HepG2 (cell line): Measurements from ENCODE around the gene MCM3. TPM values are rescaled to one million over a fixed set of nuclear protein-coding genes. Genes with fewer than 3 reads are reported as not detected.

Source experiments
- CCDC6 ChIP-seq: sonication (generic); formaldehyde crosslinking; IDR thresholded peaks from 2 replicates; pipeline ENCODE4 v1.8.1; 2022; ENCODE audit warnings: mild to moderate bottlenecking, missing genetic modification reagents, moderate library complexity
- HNRNPLL ChIP-seq: fragments of 200-400 bp; formaldehyde crosslinking; IDR thresholded peaks from 2 replicates; pipeline ENCODE4 v1.6.1; 2017; ENCODE audit warnings: mild to moderate bottlenecking, low read depth, low read length; ENCODE audit not compliant: poor library complexity, severe bottlenecking
- RFXAP ChIP-seq: sonication (generic); formaldehyde crosslinking; IDR thresholded peaks from 2 replicates; pipeline ENCODE4 v1.4.0; 2020; ENCODE audit warnings: missing genetic modification reagents, borderline replicate concordance
- TFDP2 ChIP-seq: sonication (generic); formaldehyde crosslinking; IDR thresholded peaks from 2 replicates; pipeline ENCODE4 v1.4.0; 2020; ENCODE audit warnings: missing genetic modification reagents
- ZNF615 ChIP-seq: sonication (generic); formaldehyde crosslinking; IDR thresholded peaks from 2 replicates; pipeline ENCODE4 v1.5.0; 2020; ENCODE audit warnings: mild to moderate bottlenecking, missing genetic modification reagents, borderline replicate concordance
- polyA plus RNA-seq, 8 experiments: library from polyadenylated mRNA; depleted of rRNA in 3 of 8; stranded (reverse) in 7 of 8; unstranded in 1 of 8; fragments of >200 nt; fragmentation: Illumina TruSeq in 4 of 8; extraction: Trizol in 4 of 8; gene quantifications; 2 replicates each; pipeline versions ENCODE4 v1.2.1 to v1.2.3, GENCODE V29; 2011 to 2016; ENCODE audit warnings: low read depth in 4 of 8, missing spikeins in 1 of 8, mixed read lengths in 1 of 8; ENCODE audit not compliant: insufficient read depth in 1 of 8
- total RNA-seq, 5 experiments: library from RNA; depleted of rRNA; stranded (reverse); fragments of >200 nt; fragmentation: Illumina TruSeq; extraction: Trizol; gene quantifications; 2 replicates each; pipeline ENCODE4 v1.2.3, GENCODE V29; 2016; ENCODE audit warnings: low read depth in 1 of 5
- TF ChIP-seq, protein P1 (sequence below): sonication (generic); formaldehyde crosslinking; IDR thresholded peaks from 2 replicates; pipeline ENCODE4 v1.4.0; 2020; ENCODE audit warnings: missing genetic modification reagents, borderline replicate concordance
- TF ChIP-seq, protein P2 (sequence below): sonication (generic); formaldehyde crosslinking; IDR thresholded peaks from 2 replicates; pipeline ENCODE4 v1.8.0; 2022; ENCODE audit warnings: mild to moderate bottlenecking, missing genetic modification reagents

Gene MCM3
- total and polyA plus RNA-seq, 2 of the 13 experiments (the other 11 are each of a cell fraction or from before 2014, with no cell fraction given), result 164 to 288 TPM

DNA sequence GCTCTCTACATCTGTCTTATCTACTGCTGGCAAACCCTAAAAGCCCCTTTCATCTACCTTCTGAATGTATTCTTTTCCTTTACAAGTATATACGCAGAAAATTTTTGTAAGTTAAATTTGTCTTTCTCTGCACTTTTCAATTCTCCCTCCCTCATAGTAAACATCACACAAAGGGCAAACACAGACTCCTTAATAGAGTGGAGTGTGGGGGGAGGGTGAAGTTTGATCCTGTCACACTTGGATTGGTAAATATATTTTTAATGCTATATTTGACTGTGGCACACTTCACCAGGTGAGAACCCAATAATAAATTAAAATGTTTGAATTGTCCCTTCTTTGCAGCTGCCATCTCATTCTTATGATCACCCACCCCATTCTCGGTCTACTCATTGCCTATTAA is 44.2 kb upstream of the MCM3 start (continued):
- TF ChIP-seq, protein P1, sequence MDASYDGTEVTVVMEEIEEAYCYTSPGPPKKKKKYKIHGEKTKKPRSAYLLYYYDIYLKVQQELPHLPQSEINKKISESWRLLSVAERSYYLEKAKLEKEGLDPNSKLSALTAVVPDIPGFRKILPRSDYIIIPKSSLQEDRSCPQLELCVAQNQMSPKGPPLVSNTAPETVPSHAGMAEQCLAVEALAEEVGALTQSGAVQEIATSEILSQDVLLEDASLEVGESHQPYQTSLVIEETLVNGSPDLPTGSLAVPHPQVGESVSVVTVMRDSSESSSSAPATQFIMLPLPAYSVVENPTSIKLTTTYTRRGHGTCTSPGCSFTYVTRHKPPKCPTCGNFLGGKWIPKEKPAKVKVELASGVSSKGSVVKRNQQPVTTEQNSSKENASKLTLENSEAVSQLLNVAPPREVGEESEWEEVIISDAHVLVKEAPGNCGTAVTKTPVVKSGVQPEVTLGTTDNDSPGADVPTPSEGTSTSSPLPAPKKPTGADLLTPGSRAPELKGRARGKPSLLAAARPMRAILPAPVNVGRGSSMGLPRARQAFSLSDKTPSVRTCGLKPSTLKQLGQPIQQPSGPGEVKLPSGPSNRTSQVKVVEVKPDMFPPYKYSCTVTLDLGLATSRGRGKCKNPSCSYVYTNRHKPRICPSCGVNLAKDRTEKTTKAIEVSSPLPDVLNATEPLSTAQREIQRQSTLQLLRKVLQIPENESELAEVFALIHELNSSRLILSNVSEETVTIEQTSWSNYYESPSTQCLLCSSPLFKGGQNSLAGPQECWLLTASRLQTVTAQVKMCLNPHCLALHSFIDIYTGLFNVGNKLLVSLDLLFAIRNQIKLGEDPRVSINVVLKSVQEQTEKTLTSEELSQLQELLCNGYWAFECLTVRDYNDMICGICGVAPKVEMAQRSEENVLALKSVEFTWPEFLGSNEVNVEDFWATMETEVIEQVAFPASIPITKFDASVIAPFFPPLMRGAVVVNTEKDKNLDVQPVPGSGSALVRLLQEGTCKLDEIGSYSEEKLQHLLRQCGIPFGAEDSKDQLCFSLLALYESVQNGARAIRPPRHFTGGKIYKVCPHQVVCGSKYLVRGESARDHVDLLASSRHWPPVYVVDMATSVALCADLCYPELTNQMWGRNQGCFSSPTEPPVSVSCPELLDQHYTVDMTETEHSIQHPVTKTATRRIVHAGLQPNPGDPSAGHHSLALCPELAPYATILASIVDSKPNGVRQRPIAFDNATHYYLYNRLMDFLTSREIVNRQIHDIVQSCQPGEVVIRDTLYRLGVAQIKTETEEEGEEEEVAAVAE (CRISPR knock-in tag), result no peak
- TF ChIP-seq RFXAP, result 0 out of 2 replicates have a peak, but pooled peaks have one; percentile 1
- no peak for TF ChIP-seq ZNF615 (CRISPR knock-in tag)
- TF ChIP-seq, protein P2, sequence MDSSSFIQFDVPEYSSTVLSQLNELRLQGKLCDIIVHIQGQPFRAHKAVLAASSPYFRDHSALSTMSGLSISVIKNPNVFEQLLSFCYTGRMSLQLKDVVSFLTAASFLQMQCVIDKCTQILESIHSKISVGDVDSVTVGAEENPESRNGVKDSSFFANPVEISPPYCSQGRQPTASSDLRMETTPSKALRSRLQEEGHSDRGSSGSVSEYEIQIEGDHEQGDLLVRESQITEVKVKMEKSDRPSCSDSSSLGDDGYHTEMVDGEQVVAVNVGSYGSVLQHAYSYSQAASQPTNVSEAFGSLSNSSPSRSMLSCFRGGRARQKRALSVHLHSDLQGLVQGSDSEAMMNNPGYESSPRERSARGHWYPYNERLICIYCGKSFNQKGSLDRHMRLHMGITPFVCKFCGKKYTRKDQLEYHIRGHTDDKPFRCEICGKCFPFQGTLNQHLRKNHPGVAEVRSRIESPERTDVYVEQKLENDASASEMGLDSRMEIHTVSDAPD, result no peak
- 0 out of 2 replicates have a peak, but pooled peaks have one; percentile 36 for TF ChIP-seq CCDC6 (CRISPR knock-in tag)
- no peak for TF ChIP-seq HNRNPLL
- 0 out of 2 replicates have a peak, but pooled peaks have one; percentile 1 for TF ChIP-seq TFDP2
- TF ChIP-seq, all 625 proteins: peak for 11
